T-helper 22 cell (primary cell): Measurements from ENCODE around the gene SLC26A3.
"Not testable (repeated sequence)": the region's sequence is repeated elsewhere in the genome, so short reads cannot be mapped to it uniquely, and the experiment has no call there.

Source experiments
- DNase-seq: peaks from one replicate; pipeline ENCODE4 v3.0.0-alpha.2; 2020; ENCODE audit warnings: low read depth

SLC26A3 gene

DNA sequence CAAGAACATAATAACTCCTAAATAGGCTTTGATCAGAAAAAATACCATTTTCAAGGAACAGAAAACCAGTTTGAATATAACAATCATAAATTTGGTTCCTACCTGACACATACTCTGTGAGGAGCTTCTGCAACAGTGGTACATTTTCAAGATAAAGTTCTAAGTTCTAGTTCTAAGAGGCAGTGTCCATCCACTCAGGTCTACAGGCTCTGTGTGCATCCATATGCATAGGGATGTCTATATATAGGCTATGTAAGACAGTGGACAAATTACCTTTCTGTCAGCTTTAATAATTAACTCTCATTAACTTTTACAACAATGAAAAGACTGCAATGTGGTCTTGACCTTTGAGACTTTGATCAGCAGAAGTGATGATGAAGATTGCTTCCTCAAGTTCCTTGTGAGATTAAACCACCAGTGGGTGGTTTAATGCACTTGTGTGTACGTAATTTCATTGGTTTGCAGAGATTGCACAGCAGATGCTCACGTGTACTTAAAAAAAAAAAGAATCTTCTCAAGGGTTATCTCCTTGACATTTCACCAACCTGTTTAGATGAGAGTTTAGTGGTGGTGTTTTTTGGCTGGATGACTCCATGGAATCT is at the start of gene SLC26A3:
Gene SLC26A3, minus strand, starts transcription at position 215 of the 602 bp plus-strand sequence. CDS start 8,714 bp downstream, outside the sequence.
- no peak for DNase-seq

GRCh38 chr7:107850643-107851042 is 47.6 kb upstream of the SLC26A3 start:
- DNase-seq: no peak

DNA sequence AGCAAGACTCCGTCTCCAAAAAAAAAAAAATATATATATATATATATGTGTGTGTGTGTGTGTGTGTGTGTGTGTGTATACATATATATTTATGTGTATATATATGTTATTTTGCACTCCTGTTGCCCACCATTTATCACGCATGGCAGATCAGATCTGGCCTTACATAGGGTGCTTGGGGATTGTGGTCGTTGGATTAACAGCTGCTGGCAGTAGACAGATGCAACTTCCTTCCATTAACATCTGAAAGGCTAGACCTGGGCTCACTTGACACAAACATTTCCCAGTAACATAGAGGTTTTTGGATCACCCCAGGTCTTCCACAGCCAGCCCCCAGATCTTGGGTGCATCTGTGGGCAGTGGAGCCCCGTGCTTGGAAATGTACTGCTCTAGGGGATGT is 47.2 kb upstream of the SLC26A3 start:
- DNase-seq: no peak

GRCh38 chr7:107848211-107848610 is 45.2 kb upstream of the SLC26A3 start:
- DNase-seq: not testable (repeated sequence)

DNA sequence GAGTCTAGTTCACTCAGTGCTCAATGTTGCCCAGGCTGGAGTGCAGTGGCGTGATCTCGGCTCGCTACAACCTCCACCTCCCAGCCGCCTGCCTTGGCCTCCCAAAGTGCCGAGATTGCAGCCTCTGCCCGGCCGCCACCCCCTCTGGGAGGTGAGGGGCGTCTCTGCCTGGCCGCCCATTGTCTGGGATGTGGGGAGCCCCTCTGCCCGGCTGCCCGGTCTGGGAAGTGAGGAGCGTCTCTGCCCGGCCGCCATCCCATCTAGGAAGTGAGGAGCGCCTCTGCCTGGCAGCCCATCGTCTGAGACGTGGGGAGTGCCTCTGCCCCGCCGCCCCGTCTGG is 44.8 kb upstream of the SLC26A3 start:
- not testable (repeated sequence) for DNase-seq

DNA sequence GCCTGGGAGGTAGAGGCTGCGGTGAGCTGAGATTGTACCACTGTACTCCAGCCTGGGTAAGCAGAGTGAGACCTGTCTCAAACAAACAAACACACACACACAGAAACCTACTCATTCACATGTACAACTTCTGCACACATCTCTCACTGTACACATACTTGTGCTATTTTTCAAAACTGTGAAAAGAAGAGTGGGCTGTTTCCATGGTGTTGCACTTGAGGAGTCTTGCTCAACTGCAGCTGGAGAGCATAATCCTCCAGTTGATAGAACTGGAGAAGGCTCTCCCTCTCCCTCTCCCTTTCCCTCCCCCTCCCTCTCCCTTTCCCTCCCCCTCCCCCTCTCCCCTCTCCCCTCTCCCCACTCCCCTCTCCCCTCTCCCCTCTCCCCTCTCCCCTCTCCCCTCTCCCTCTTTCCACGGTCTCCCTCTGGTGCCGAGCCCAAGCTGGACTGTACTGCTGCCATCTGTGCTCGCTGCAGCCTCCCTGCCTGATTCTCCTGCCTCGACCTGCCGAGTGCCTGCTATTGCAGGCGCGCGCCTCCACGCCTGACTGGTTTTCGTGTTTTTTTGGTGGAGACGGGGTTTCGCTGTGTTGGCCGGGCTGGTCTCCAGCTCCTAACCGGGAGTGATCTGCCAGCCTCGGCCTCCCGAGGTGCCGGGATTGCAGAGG is 44.3 kb upstream of the SLC26A3 start:
- no peak for DNase-seq

DNA sequence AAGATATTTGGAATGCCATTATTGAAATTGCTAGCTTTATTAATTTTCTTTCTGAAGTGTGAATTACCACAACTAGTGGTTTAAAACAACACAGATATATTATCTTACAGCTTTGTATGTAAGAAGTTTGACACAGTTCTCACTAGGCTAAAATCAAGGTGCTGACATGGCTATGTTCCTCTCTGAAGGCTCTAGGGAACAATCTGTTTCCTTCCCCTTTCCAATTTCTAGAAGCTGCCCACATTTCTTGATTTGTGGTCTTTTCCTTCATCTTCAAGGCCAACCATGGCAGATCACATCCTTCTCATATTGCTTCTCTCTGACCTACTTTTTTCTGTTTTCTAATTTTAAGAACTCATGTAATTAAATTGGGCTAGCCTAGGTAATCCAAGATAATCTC is 43.3 kb upstream of the SLC26A3 start:
- no peak for DNase-seq

DNA sequence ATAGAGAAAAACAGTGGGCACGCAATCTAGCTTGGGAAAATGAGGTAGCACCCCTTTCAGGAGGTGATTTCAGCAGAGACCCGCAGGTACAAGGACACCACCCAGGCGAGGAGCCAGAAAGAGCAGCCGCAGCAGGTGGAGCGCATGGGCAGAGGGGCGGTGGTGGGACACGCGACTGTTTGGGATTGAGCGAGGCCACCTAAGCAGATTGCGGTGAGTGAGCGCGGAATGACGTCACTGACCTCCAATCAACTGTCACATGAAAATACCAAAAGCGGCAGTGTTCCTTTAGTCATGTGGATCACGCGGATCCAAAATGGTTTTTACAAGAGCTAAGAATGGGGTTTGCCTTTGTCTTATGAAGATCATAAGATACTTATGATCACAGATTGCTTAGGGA is 40.2 kb upstream of the SLC26A3 start:
- no peak for DNase-seq

- DNase-seq: no peak
Measured at GRCh38 chr7:107842213-107842612, 39.2 kb upstream of the SLC26A3 start.

DNA sequence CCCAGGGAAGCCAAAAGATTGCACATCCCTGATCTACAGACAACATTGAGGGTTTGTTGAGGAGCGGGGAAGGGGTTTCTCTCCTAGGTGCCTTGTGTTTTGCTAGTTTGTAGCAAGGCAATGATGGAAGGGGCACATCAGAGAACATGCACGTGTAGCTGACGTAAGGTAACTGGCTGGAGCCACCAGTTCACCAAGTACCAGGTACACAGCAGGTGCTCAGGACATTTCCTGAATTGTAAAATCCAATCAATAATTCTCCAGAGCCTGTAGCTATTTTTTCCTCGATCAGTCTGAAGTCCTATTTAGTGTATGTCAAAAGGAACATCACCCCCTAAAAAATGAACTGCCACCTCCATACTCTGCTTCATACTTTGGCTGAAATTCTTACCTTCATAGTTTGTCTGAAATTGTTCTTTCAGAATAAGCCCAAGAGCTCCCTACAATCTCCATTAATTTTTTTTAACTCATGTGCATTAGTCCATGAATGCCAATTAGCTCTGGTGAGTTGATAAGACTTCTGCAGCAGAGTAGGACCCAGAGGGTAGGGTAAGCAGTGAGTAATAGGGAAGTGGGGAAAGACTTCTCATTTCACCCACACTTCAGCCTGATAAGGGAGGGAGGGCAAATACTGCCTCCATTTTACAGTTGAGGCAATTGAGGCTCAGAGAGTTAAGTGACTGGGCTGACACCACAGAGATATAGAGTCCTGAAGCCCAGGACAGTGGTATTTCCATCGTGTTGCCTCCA is 36.0 kb upstream of the SLC26A3 start:
- no peak for DNase-seq

DNA sequence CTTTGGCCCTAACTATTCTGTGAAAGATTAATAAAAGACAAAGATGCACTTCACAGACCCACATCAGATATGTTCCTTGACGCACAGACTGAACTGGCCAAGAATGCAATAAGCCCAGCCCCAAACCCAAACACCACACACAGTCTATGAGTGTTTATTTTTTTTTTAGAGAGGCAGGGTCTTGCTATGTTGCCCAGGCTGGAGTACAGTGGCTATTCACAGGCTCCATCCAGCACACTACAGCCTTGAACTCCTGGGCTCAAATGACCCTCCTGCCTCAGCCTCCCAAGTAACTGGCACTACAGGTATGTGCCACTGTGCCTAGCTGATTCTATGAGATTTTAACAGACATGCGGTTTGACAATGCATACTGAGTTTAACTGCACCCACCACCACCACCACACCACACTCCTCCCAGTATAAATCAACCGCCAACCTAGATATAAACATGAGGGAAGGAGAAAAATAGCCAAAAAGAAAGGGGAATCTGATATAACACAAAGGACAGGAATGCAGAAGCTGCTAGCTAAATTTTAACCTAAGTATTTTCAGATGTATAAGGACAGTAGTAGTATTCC is 35.1 kb upstream of the SLC26A3 start:
- no peak for DNase-seq

DNA sequence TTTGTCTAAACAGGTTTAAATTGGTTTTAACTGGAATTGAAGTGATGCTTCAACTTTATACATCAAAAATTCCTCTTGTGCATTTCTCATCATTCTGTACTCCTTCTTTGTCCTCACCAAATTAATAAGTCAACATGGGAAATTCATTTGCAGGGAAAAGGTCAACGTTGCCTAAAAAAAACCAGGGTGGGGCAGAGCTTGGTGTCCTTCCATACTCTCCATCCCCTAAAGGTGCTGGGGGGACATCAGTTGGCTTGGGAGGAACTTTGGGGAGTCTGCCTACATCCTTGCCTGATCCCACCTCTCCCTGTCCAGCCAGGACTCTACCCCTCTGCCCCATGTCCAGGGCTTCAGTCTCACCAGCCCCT is 34.1 kb upstream of the SLC26A3 start:
- no peak for DNase-seq

GRCh38 chr7:107836237-107837144 is 33.5 kb upstream of the SLC26A3 start:
- no peak for DNase-seq

DNA sequence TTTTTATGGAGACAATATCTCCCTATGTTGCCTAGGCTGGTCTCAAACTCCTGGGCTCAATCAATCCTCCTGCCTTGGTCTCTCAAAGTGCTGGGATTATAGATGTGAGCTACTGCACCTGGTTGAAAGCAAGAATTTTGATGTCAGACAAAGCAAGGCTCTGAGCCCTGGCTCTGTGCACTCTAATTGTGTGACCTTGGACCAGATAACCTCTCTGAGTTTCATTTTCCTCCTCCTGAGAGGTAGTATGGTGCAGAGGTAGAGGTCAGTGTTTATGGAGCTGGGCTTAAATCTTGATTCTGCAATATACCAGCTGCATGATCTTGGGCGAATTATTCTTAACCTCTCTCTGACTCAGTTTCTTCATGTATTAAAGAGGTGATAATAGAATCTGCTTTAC is 31.4 kb upstream of the SLC26A3 start:
- DNase-seq: no peak

GRCh38 chr7:107833684-107834106 is 30.7 kb upstream of the SLC26A3 start:
- DNase-seq: no peak

DNA sequence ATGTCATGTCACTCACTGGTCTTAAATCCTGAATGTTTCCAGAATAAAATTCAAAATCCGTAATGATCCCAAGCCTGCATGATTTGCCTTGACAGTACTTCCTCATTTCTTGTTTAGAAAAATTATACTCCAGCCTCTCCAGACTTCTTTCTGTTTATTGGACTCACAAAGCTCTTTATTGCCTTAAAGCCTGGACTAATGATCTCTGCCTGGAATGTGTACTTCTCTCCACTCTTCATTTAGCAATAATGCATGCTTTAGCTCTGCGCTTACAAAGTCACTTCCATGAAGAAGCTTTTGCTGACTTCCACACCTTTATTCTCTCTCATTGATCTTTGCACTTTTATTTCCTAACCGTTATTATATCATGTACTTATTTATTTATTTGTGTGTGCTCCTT is 27.4 kb upstream of the SLC26A3 start:
- no peak for DNase-seq

DNA sequence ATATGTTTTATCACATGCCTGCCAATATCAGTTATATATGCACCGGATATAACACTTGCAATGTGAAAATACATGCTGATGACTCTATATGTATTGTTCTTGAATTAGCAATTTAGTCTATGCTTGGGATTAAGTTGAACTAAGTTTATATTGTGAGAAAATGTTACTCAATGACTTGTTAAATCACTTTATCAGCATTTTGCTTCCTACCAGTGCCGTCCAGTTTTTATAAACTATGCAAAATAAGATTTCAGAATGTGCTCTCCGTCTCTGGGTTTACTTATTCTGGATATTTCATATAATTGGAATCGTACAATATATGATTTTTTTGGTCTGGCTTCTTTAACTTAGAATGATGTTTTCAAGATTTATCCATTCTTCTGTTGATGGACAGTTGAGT is 25.5 kb upstream of the SLC26A3 start:
- no peak for DNase-seq

DNA sequence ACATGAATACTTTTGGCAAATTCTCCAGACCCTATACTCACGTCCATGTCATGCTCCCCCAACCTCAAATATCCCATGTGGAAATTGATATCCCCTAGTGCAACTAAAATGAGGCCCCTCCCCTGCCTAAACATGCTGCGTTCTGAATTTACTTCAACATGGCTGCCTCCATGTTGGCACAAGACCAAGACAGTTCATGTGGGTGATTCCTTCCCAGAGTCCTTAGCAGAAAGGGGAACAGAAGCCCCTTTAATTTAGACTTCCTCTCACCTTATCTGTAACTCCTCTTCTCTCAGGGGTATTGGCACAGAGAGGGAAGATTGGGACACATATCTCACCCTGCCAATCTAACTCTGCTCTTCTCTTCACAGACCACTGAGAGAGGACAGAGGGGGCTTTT is 24.5 kb upstream of the SLC26A3 start:
- no peak for DNase-seq

- DNase-seq: no peak
Measured at GRCh38 chr7:107826451-107826850, 23.4 kb upstream of the SLC26A3 start.

DNA sequence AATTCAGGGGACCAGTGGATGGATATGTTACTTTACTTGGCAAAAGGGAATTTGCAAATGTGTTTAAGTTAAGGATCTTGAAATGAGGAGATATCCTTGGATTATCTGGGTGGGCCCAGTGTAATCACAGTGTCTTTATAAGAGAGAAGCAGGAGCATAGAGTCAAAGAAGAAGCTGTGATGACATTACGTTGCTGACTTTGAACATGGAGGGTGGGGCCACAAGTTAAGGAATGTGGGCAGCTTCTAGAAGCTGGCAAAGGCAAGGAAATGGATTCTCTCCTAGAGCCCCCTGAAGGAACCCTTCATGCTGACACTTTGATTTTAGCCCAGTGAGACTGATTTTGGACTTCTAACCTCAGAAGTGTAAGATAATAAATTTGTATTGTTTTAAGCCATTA is 21.8 kb upstream of the SLC26A3 start:
- no peak for DNase-seq

GRCh38 chr7:107818622-107819021 is 15.6 kb upstream of the SLC26A3 start:
- no peak for DNase-seq

DNA sequence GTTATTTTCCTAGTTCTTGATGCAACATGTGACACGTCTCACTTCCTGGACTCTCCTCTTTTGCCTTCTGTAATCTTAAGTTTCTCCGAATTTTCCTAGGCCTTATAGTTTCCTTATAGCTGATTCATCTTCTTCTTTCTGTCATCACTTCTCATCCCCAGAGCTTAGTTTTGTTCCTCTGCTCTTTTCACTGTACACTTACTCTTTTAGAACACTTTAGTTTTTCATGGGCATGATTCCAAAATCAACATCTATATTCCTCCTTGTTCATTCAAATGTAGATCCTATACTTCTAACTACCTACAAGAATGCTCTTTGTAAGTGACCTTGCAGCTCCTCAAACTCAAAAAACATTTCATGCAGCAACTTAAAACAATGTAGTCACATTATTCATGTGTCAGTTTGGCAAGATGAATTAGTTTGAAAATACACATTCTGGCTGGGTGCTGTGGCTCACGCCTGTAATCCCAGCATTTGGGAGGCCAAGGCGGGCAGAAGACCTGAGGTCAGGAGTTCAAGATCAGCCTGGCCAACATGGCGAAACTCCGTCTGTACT is 13.1 kb upstream of the SLC26A3 start:
- no peak for DNase-seq
